OCI-LY1 (cell line): Measurements from ENCODE around the gene SERPINI1.

Experiments
- H2AFZ ChIP-seq: fragments of 200-600 bp; sonication (generic), shearing (Covaris generic); 2 replicates; pipeline ENCODE4 v1.6.0; 2014; ENCODE audit warnings: antibody characterized with exemption, mild to moderate bottlenecking, low read length
- H3F3A ChIP-seq: fragments of 200-600 bp; sonication (generic), shearing (Covaris generic); 2 replicates; pipeline ENCODE4 v1.6.0; 2014; ENCODE audit warnings: mild to moderate bottlenecking, antibody characterized with exemption, low read length, moderate library complexity; ENCODE audit not compliant: insufficient read depth
- H3K27ac ChIP-seq: fragments of 200-600 bp; sonication (generic); 2 replicates; pipeline ENCODE4 v1.5.1; 2014; ENCODE audit warnings: low read length, mixed run types, mild to moderate bottlenecking, low read depth; ENCODE audit not compliant: poor library complexity, severe bottlenecking
- H3K27me3 ChIP-seq: fragments of 200-600 bp; sonication (generic); 2 replicates; pipeline ENCODE4 v1.6.0; 2014; ENCODE audit warnings: antibody characterized with exemption, mild to moderate bottlenecking, low read length, moderate library complexity; ENCODE audit not compliant: insufficient read depth
- H3K36me3 ChIP-seq: fragments of 200-600 bp; sonication (generic); 2 replicates; pipeline ENCODE4 v1.6.1; 2014; ENCODE audit warnings: mild to moderate bottlenecking, antibody characterized with exemption, low read length, moderate library complexity, mixed read lengths; ENCODE audit not compliant: insufficient read depth
- H3K4me1 ChIP-seq: fragments of 200-600 bp; sonication (generic); 2 replicates; pipeline ENCODE4 v1.5.1; 2014; ENCODE audit warnings: mild to moderate bottlenecking, low read length, moderate library complexity; ENCODE audit not compliant: insufficient read depth, severe bottlenecking
- H3K4me2 ChIP-seq: fragments of 200-600 bp; sonication (generic), shearing (Covaris generic); 2 replicates; pipeline ENCODE4 v1.6.1; 2014; ENCODE audit warnings: low read length
- H3K4me3 ChIP-seq: fragments of 200-600 bp; sonication (generic); 2 replicates; pipeline ENCODE4 v1.5.1; 2014; ENCODE audit warnings: low read length, low read depth, mild to moderate bottlenecking, mixed read lengths; ENCODE audit not compliant: poor library complexity, severe bottlenecking
- H3K79me2 ChIP-seq: fragments of 200-600 bp; shearing (Covaris generic); 2 replicates; pipeline ENCODE4 v1.6.1; 2016; ENCODE audit warnings: mixed run types, low read length, mixed read lengths; ENCODE audit not compliant: insufficient read depth
- H3K9ac ChIP-seq: fragments of 200-600 bp; sonication (generic), shearing (Covaris generic); 2 replicates; pipeline ENCODE4 v1.6.1; 2014; ENCODE audit warnings: mild to moderate bottlenecking, low read length, mixed read lengths
- H3K9me2 ChIP-seq: fragments of 200-600 bp; sonication (generic), shearing (Covaris generic); 2 replicates; pipeline ENCODE4 v1.6.1; 2014; ENCODE audit warnings: low read depth, mild to moderate bottlenecking, low read length, mixed read lengths
- H3K9me3 ChIP-seq: fragments of 200-600 bp; shearing (Covaris generic); 2 replicates; pipeline ENCODE4 v1.6.1; 2014; ENCODE audit warnings: low read length, mixed read lengths
- H4K20me1 ChIP-seq: fragments of 200-600 bp; sonication (generic), shearing (Covaris generic); 2 replicates; pipeline ENCODE4 v1.6.0; 2016; ENCODE audit warnings: mild to moderate bottlenecking, low read length; ENCODE audit not compliant: insufficient read depth
- CTCF ChIP-seq: fragments of 200-600 bp; sonication (generic), shearing (Covaris generic); IDR thresholded peaks from 2 replicates; pipeline ENCODE4 v1.5.1; 2017; ENCODE audit warnings: mild to moderate bottlenecking, antibody characterized with exemption, low read length, moderate library complexity, mixed read lengths
- EZH2 ChIP-seq: fragments of 200-600 bp; sonication (generic), shearing (Covaris generic); IDR thresholded peaks from 2 replicates; pipeline ENCODE4 v1.8.0; 2017; ENCODE audit warnings: borderline replicate concordance, mixed run types, mild to moderate bottlenecking, antibody characterized with exemption, low read length, moderate library complexity, mixed read lengths

Gene SERPINI1

DNA sequence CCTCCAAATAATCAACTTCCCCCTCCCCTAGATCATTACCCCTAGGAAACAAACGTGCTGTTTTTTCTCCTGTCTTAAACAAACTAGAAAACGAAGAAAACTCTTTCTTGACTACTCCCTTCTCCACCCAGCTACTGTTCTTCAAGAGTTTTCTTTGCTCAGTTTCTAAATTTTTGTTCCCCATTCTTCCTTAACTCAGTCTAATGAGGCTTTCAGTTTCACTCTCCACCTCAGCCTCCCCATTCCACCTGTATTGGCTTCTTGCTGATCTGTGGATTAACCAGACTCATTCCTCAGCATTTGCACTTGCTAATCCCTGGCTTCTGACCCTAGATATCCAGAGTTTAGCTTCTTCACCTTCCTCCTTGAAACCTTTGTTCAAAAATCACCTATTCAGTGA lies 26.8 kb downstream of the SERPINI1 start:
- Histone ChIP-seq H4K20me1 (no peaks in the 10 kb centered on the region), H3K36me3 (no peaks in the 10 kb centered on the region), H3K27ac (no peak overlapping the region), H2AFZ (no peak overlapping the region), H3F3A (no peaks in the 10 kb centered on the region), H3K27me3 (no peaks in the 10 kb centered on the region), H3K4me2 (no peak overlapping the region), H3K4me3 (no peak overlapping the region), H3K9ac (no peak overlapping the region), H3K9me2 (no peaks in the 10 kb centered on the region), H3K4me1 (peaks cover 5% of the 10 kb centered on the region), H3K9me3 (peaks cover 8% of the 10 kb centered on the region), H3K79me2 (no peaks in the 10 kb centered on the region)
- TF ChIP-seq EZH2 (no peak), CTCF (no peak)

- Histone ChIP-seq H3K4me3 (no peak overlapping the region), H3F3A (no peaks in the 10 kb centered on the region), H3K9me2 (no peaks in the 10 kb centered on the region), H3K4me1 (peaks cover 30% of the 10 kb centered on the region), H3K4me2 (peak overlapping the region; percentile 48), H3K79me2 (no peaks in the 10 kb centered on the region), H3K36me3 (no peaks in the 10 kb centered on the region), H4K20me1 (no peaks in the 10 kb centered on the region), H3K27me3 (no peaks in the 10 kb centered on the region), H3K9me3 (peaks cover 3% of the 10 kb centered on the region; the same call in 1 of the 2 replicates), H2AFZ (peak overlapping the region; percentile 48; the same call in 1 of the 2 replicates), H3K9ac (0 out of 2 replicates have a peak overlapping the region, but pooled peaks have one; percentile 17), H3K27ac (peak overlapping the region; percentile 71)
- TF ChIP-seq EZH2 (no peak), CTCF (no peak)
Observed at GRCh38 chr3:167772992-167773391, 37.5 kb downstream of the SERPINI1 start.

- TF ChIP-seq CTCF = no peak
- TF ChIP-seq EZH2 = no peak
- peak overlapping the region; percentile 7 for H3K4me3 ChIP-seq
- peak overlapping the region; percentile 46 for H3K9ac ChIP-seq
- H3K9me3 ChIP-seq = peaks cover 6% of the 10 kb centered on the region; the same call in 1 of the 2 replicates
- no peaks in the 10 kb centered on the region for H3K9me2 ChIP-seq
- H3K4me1 ChIP-seq = peaks cover 30% of the 10 kb centered on the region
- no peaks in the 10 kb centered on the region for H3F3A ChIP-seq
- peak overlapping the region; percentile 6; the same call in 1 of the 2 replicates for H2AFZ ChIP-seq
- no peaks in the 10 kb centered on the region for H4K20me1 ChIP-seq
- peak overlapping the region; percentile 71 for H3K27ac ChIP-seq
- no peaks in the 10 kb centered on the region for H3K79me2 ChIP-seq
- H3K36me3 ChIP-seq = no peaks in the 10 kb centered on the region
- peak overlapping the region; percentile 48 for H3K4me2 ChIP-seq
- no peaks in the 10 kb centered on the region for H3K27me3 ChIP-seq
Observed at GRCh38 chr3:167773584-167773983, 38.1 kb downstream of the SERPINI1 start.
